ENCODE measurements around the gene TNNI2. TPM values are rescaled to one million over a fixed set of nuclear protein-coding genes. Genes with fewer than 3 reads are reported as not detected.

Gene TNNI2
- total RNA-seq, 2 experiments from 2014 or later = 1.0 TPM; not detected in 1

DNA sequence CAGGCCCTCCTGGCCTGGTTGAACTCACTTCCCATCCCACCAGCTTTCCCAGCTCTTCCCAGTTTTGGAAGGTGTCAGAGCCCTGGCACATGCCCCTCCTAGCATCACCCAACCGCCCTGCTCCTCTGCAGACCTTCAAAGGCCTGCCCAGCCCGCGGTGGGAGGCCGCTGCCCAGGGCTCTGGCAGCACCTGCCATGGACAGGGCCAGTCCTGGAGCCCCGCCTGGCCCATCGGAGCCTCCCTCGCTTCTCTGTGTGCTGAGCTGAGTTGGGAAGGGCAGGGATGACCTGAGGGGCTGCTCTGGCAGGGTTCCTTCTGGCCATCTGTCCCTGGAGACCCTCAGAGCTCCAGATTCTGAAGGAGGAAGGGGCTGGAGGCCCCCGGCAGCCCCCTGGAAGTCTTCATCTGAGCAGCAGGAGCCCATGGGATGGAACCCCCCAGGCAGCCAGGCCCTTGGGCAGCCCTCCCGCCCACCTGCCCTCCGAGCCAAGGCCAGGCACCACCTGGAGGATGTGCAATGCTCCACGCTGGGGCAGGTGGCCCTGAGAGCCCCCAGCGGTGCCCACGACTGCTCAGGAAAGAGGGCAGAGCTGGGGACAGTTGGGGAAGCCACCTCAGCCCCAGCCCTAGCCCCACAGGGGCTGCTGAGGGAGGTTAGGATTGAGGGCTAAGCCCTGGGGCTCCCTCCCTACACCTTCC is 17.7 kb downstream of the TNNI2 start:
- peak overlapping the region; percentile 59 for H3K27ac Mint-ChIP-seq

DNA sequence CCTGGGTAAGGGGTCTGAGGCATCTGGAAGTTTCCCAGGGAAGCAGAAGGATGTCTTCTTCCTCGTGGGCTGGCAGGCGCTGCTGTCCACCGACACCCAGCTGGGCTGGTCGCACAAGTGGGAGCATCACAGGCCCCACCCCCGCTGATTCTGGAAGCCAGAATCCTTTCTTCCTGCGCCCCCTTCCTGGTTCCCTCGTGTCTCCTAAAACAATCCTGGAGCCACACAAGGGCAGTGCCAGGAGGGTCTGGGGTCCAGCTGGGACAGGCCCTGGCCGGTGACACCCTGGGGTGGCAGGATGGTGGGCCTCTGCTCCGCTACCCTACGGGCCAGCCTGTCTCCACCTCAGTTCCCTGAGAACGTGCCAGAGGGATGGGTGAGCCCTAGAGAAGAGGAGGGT is 18.3 kb downstream of the TNNI2 start:
- CTCF ChIA-PET = interaction anchor here (0.8 to 6.9 kb wide), 4 partner anchors 20 to 163 kb away, joined by 3 to 69 read pairs (median 4); no protein-coding TSS in a partner anchor
- Mint-ChIP-seq H3K36me3 (peaks cover 19% of the 10 kb centered on the region), H3K4me3 (no peak overlapping the region)

More for the DNA sequence above, 17.7 kb downstream of the TNNI2 start:
- H3K4me3 Mint-ChIP-seq = no peak overlapping the region
- no peaks in the 10 kb centered on the region for H3K9me3 Mint-ChIP-seq (ENCODE audit: low read depth)
- DNase-seq = no peak
- CTCF ChIA-PET = interaction anchor here (1.4 to 6.9 kb wide), 3 partner anchors 26 to 162 kb away, joined by 5 to 69 read pairs (median 6); no protein-coding TSS in a partner anchor
- peaks cover 19% of the 10 kb centered on the region for H3K36me3 Mint-ChIP-seq
- no peaks in the 10 kb centered on the region for H3K27me3 Mint-ChIP-seq
- H3K4me1 Mint-ChIP-seq = peaks cover 30% of the 10 kb centered on the region
- no peak for ATAC-seq

GRCh38 chr11:1858154-1858553 is 19.4 kb downstream of the TNNI2 start:
- H3K36me3 Mint-ChIP-seq = peaks cover 17% of the 10 kb centered on the region
- H3K4me3 Mint-ChIP-seq = no peak overlapping the region
- peaks cover 18% of the 10 kb centered on the region for H3K4me1 Mint-ChIP-seq
- no peak overlapping the region for H3K27ac Mint-ChIP-seq
- no peaks in the 10 kb centered on the region for H3K9me3 Mint-ChIP-seq (ENCODE audit: low read depth)
- CTCF ChIA-PET = interaction anchor here (0.8 to 1.1 kb wide), 3 partner anchors 24 to 143 kb away, joined by 3 to 5 read pairs (median 4); no protein-coding TSS in a partner anchor
- H3K27me3 Mint-ChIP-seq = no peaks in the 10 kb centered on the region
- ATAC-seq (no peak), DNase-seq (no peak)

More for the DNA sequence above, 18.3 kb downstream of the TNNI2 start:
- DNase-seq (no peak), ATAC-seq (no peak)
- no peaks in the 10 kb centered on the region for H3K27me3 Mint-ChIP-seq
- peaks cover 24% of the 10 kb centered on the region for H3K4me1 Mint-ChIP-seq
- H3K9me3 Mint-ChIP-seq (ENCODE audit: low read depth) = no peaks in the 10 kb centered on the region
- no peak overlapping the region for H3K27ac Mint-ChIP-seq

GRCh38 chr11:1858576-1858975 is 19.8 kb downstream of the TNNI2 start:
- CTCF ChIA-PET = interaction anchor here (1.1 to 2.3 kb wide), 2 partner anchors 24 to 142 kb away, joined by 3 to 7 read pairs; no protein-coding TSS in a partner anchor
- ATAC-seq (no peak), DNase-seq (no peak)
- no peak overlapping the region for H3K27ac Mint-ChIP-seq
- H3K36me3 Mint-ChIP-seq = peaks cover 14% of the 10 kb centered on the region
- no peak overlapping the region for H3K4me3 Mint-ChIP-seq
- no peaks in the 10 kb centered on the region for H3K9me3 Mint-ChIP-seq (ENCODE audit: low read depth)
- no peaks in the 10 kb centered on the region for H3K27me3 Mint-ChIP-seq
- H3K4me1 Mint-ChIP-seq = peaks cover 18% of the 10 kb centered on the region

GRCh38 chr11:1859004-1859403 is 20.2 kb downstream of the TNNI2 start:
- Mint-ChIP-seq H3K27me3 (no peaks in the 10 kb centered on the region), H3K27ac (no peak overlapping the region), H3K4me1 (peaks cover 18% of the 10 kb centered on the region), H3K4me3 (no peak overlapping the region), H3K9me3 (ENCODE audit: low read depth) (no peaks in the 10 kb centered on the region), H3K36me3 (peaks cover 10% of the 10 kb centered on the region)
- ATAC-seq (no peak), DNase-seq (no peak)
- CTCF ChIA-PET = interaction anchor here (2.3 kb wide), 1 partner anchor 23 kb away, joined by 7 read pairs; no protein-coding TSS in a partner anchor

GRCh38 chr11:1860108-1860507 is 21.3 kb downstream of the TNNI2 start:
- CTCF ChIA-PET = interaction anchor here (1.0 to 2.3 kb wide), 2 partner anchors 22 to 166 kb away, joined by 3 to 7 read pairs; no protein-coding TSS in a partner anchor
- Mint-ChIP-seq H3K4me3 (no peak overlapping the region), H3K27ac (no peak overlapping the region), H3K36me3 (peaks cover 6% of the 10 kb centered on the region), H3K4me1 (peaks cover 15% of the 10 kb centered on the region), H3K9me3 (ENCODE audit: low read depth) (no peaks in the 10 kb centered on the region), H3K27me3 (no peaks in the 10 kb centered on the region)
- no peak for DNase-seq
- no peak for ATAC-seq

- CTCF ChIA-PET = interaction anchor here (1.0 to 1.2 kb wide), 2 partner anchors 21 to 168 kb away, joined by 3 to 7 read pairs; no protein-coding TSS in a partner anchor
- ATAC-seq (no peak), DNase-seq (no peak)
- peaks cover 9% of the 10 kb centered on the region for H3K36me3 Mint-ChIP-seq
- H3K9me3 Mint-ChIP-seq (ENCODE audit: low read depth) = no peaks in the 10 kb centered on the region
- peaks cover 4% of the 10 kb centered on the region for H3K4me1 Mint-ChIP-seq
- H3K27me3 Mint-ChIP-seq = no peaks in the 10 kb centered on the region
- no peak overlapping the region for H3K4me3 Mint-ChIP-seq
- no peak overlapping the region for H3K27ac Mint-ChIP-seq
Measured at GRCh38 chr11:1861435-1862411, 22.9 kb downstream of the TNNI2 start.

GRCh38 chr11:1862588-1863351 is 24.0 kb downstream of the TNNI2 start:
- Mint-ChIP-seq H3K27ac (no peak overlapping the region), H3K36me3 (peaks cover 9% of the 10 kb centered on the region), H3K9me3 (ENCODE audit: low read depth) (no peaks in the 10 kb centered on the region), H3K4me3 (no peak overlapping the region), H3K4me1 (peaks cover 5% of the 10 kb centered on the region), H3K27me3 (no peaks in the 10 kb centered on the region)
- no peak for DNase-seq
- CTCF ChIA-PET = interaction anchor here (1.0 to 1.2 kb wide), 2 partner anchors 20 to 169 kb away, joined by 3 to 7 read pairs; no protein-coding TSS in a partner anchor
- ATAC-seq = no peak

- no peaks in the 10 kb centered on the region for H3K9me3 Mint-ChIP-seq (ENCODE audit: low read depth)
- no peak overlapping the region for H3K4me3 Mint-ChIP-seq
- no peak overlapping the region for H3K27ac Mint-ChIP-seq
- DNase-seq (no peak), ATAC-seq (no peak)
- H3K27me3 Mint-ChIP-seq = no peaks in the 10 kb centered on the region
- CTCF ChIA-PET = interaction anchor here (1.2 kb wide), 1 partner anchor 170 kb away, joined by 7 read pairs; no protein-coding TSS in a partner anchor
- peaks cover 11% of the 10 kb centered on the region for H3K4me1 Mint-ChIP-seq
- peaks cover 8% of the 10 kb centered on the region for H3K36me3 Mint-ChIP-seq
Measured at GRCh38 chr11:1863352-1864216, 24.8 kb downstream of the TNNI2 start.

- Mint-ChIP-seq H3K27me3 (no peaks in the 10 kb centered on the region), H3K4me3 (no peak overlapping the region), H3K9me3 (ENCODE audit: low read depth) (no peaks in the 10 kb centered on the region), H3K27ac (no peak overlapping the region), H3K4me1 (peaks cover 16% of the 10 kb centered on the region), H3K36me3 (peaks cover 11% of the 10 kb centered on the region)
- CTCF ChIA-PET = no interaction called here
- no peak for DNase-seq
- ATAC-seq = no peak
Measured at GRCh38 chr11:1864231-1864630, 25.4 kb downstream of the TNNI2 start.

DNA sequence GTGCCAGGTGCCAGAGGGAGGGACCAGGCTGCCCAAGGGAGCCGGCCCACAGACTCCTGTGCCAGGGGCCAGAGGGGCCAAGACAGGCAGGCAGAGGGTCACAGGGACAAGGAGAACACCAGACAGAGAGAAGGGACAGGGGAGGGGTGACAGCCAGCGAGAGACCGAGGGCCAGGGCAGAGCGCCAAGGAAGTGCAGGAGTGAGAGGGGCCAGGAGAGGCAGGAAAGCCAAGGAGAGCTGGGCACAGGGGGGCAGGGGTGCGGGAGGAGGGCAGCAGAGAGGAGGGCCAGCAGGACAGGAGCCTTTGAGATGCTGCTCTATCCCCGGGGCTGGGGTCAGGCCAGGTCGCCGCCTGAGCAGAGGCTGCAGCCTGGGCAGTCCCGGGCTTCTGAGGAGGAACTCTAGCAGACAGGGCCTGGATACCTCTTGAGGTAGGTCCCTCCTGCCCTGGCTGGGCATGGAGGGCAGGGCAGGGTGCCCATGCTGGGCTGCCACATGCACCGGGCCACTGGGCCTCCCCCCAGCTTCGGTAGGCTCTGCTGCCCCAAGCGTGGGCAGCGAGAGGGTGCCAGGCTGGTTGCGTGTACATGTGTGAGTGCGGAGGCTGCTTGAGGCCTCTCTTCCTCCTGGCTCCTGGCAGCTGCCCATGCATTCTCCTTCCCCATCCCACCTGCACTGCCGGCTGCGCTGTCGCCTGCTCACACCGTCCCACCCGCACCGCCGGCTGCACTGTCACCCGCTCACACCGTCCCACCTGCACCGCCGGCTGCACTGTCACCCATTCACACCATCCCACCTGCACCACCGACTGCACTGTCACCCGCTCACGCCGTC is 26.3 kb downstream of the TNNI2 start:
- ATAC-seq (no peak), DNase-seq (no peak)

More for the DNA sequence above, 26.3 kb downstream of the TNNI2 start:
- Mint-ChIP-seq H3K36me3 (peaks cover 10% of the 10 kb centered on the region), H3K9me3 (ENCODE audit: low read depth) (no peaks in the 10 kb centered on the region), H3K27me3 (no peaks in the 10 kb centered on the region), H3K4me1 (peaks cover 24% of the 10 kb centered on the region), H3K4me3 (no peak overlapping the region), H3K27ac (no peak overlapping the region)
- CTCF ChIA-PET = interaction anchor here (1.9 kb wide), 1 partner anchor 17 kb away, joined by 5 read pairs; no protein-coding TSS in a partner anchor
